CD4-positive, alpha-beta T cell treated with Interleukin-10 for 1 hour (primary cell): ENCODE measurements around the gene SLC18A2.
"Not testable (repeated sequence)": the region's sequence is repeated elsewhere in the genome, so short reads cannot be mapped to it uniquely, and the experiment has no call there.

Experiments
- DNase-seq: peaks from one replicate; pipeline ENCODE4 v3.0.0-alpha.2; 2020

SLC18A2 gene

DNA sequence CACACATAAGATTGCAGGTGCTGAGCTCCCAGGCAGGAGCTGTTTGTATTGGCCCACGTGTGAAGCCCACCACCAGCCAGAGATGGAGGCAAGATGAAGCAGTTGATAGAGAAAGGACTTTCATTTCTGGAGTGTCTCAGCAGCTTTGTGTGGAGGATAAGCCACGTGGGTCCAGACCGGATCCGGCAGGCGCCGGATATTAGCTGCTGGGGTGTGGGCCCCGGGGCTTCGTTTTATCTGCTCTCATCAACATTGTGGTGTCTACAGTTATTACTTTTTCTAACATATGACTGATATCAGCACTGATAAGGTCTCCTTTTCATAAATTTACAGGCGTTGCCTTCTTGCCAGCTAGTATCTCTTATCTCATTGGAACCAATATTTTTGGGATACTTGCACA lies 25.5 kb downstream of the SLC18A2 start:
- no peak for DNase-seq

GRCh38 chr10:117266812-117267211 lies 25.9 kb downstream of the SLC18A2 start:
- no peak for DNase-seq

- no peak for DNase-seq
These were observed 27.3 kb downstream of the SLC18A2 start for GRCh38 chr10:117268258-117268657.

DNA sequence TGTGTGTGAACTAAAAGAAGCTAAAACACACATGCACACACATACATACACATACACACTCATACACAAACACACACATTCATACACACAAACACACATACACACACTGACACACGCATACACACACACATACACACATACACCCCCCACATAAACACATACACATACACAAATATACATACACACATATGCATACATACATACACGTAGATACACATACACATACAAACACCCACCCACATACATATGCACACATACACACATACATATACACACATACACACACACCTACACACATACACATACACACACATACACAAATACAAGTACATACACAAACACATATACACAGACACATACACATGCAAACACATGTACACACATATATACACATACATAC lies 28.0 kb downstream of the SLC18A2 start:
- DNase-seq, result no peak

- DNase-seq, result no peak
These were observed 30.5 kb downstream of the SLC18A2 start for GRCh38 chr10:117271427-117271826.

GRCh38 chr10:117272195-117273076 lies 31.5 kb downstream of the SLC18A2 start:
- no peak for DNase-seq

DNA sequence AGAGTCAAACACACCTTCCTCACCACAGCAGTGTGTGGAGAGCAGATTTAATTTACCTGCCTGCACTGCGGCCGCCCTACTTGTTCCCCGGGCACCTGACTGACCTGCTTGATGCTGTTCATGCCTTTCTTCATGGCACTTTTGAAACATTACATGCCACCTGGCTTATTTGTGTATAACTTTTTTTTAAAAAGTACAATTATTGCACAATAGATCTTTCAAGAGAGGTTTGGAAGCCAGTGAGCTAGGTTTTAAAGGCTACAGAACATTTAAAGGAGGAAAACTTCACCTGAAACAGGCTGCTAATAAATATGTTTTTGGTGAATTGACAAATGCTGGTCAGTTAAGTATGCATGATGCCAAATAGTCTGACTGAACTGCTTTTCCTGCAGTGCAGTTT lies 33.1 kb downstream of the SLC18A2 start:
- DNase-seq, result no peak

- DNase-seq, result no peak
These were observed 33.6 kb downstream of the SLC18A2 start for GRCh38 chr10:117274509-117274908.

DNA sequence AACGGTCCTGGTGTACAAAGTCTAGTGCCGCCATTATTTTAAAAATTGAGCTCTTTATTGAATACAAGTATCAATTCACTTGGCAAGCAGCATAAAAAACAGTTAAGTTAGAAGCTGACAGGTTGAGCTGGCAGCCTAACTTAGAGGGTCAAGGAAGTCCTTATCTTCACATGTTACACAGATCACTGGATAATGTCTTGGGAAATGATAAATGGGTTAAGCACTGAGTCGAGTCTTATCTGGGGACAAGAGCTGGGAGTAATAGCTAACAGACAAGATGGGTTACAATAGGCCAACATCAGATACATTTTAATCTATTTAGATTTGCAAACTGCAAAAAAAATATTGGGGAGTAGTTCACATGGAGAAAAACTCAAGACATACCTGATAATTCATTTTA lies 34.2 kb downstream of the SLC18A2 start:
- DNase-seq, result no peak

- no peak for DNase-seq
These were observed 36.8 kb downstream of the SLC18A2 start for GRCh38 chr10:117277675-117278074.

DNA sequence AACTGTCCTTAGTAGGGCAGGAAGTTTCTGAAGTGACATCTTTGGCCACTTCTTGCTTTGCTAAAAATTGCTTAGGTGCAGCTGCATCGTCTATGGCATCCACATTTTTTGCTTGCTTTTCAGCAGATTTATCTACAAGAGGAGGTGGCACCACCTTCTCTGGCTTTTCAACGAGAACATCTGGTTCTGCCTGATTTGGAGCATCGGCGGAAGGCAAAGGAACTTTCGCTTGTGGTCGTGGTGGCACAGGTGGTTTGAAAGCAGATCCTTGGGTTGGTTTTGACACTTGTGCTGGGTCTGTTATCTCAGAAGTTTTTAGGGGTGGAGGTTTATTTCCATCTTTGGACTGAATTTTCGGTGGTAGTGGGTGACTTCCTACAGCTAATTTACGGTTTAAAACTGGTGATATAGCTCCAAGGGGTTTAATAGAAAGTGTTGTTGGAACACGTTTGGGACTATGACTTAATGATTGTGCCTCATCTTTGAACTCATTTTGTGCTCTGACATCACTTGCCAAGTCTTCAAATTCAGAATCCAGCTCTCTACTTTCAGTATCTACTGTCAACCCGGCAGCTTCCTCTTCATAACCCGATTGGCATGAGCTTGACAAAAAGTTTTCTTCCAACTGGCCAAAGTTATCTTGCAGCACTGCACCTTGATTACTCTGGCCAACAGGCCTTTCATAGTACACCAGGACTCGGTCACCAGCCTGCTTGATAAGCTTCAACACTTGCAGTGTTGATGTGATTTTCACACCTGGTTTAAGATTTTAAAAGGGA lies 44.0 kb downstream of the SLC18A2 start:
- no peak for DNase-seq

GRCh38 chr10:117290872-117291271 lies 50.0 kb downstream of the SLC18A2 start:
- not testable (repeated sequence) for DNase-seq

- DNase-seq, result no peak
These were observed 53.2 kb downstream of the SLC18A2 start for GRCh38 chr10:117294039-117294645.

DNA sequence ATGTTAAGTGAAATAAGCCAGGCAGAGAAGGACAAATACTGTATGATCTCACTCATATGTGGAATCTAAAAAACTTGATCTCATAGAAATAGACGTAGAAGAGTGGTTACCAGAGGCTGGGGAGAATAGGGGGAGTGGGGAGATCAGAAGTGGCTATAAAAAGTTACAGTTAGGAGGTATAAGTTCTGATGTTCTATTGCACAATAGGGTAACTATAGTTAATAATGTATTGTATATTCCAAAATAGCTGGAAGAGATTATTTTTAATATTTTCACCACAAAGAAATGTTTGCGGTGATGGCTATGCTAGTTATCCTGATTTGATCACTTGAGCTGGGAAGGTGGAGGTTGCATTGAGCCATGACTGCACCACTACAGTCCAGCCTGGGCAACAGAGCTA lies 53.8 kb downstream of the SLC18A2 start:
- DNase-seq, result no peak

GRCh38 chr10:117298219-117298618 lies 57.3 kb downstream of the SLC18A2 start:
- DNase-seq, result no peak

DNA sequence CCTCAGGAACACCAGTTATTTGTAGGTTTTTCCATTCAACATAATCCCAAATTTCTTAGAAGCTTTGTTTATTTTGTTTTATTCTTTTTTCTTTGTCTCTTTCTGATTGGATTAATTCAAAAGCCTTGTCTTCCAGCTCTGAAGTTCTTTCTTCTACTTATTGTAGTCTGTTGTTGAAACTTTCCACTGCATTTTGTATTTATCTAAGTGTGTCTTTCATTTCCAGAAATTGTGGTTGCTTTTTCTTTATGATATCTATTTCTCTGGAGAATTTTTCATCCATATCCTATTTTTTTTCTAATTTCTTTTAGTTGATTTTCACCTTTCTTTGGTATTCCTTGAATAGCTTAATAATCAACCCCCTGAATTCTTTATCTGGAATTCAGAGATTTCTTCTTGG lies 58.5 kb downstream of the SLC18A2 start:
- DNase-seq, result no peak

DNA sequence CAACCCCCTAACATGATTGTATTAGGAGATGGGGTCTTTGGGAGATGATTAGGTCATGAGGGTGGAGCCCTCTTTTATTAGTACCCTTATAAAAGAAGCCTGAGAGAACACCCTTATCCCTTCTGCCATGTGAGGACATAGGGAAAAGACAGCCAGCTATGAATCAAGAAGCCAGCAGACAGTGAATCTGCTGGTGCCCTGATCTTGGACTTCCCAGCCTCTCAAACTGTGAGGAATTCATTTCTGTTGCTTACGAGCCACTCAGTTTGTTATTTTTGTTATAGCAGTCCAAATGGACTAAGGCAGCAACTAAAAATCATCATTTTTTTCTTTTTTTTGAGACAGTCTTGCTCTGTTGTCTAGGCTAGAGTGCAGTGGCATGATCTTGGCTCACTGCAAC lies 59.8 kb downstream of the SLC18A2 start:
- no peak for DNase-seq

DNA sequence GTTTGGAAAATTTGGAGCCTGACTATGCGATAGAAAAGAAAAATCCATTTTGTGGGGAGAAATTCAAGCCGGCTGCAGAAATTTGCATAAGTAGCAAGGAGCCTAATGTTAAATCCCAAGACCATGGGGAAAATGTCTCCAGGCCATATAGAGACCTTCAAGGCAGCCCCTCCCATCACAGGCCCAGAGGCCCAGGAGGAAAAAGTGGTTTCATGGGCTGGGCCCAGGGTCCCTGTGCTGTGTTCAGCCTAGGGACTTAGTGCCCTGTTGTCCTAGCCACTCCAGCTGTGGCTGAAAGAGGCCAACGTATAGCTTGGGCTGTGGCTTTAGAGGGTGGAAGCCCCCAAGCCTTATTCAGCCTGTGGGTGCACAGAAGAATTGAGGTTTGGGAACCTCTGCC lies 62.5 kb downstream of the SLC18A2 start:
- DNase-seq, result not testable (repeated sequence)

DNA sequence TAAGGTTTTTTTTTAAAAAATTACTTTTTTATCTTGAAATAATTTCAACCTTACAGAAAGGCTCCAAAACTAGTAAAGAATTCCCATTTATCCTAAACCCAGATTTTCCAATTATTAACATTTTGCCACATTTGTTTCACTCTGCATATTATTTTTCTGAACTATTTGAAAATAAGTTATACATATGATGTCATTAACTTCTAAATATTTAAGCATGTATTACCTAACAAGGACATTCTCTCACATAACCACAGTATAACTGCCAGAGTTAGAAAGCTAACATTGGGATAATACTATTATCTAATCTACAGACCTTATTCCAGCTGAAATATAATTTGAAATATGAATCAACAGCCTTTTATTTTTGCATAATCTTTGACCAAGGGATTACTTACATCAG lies 65.8 kb downstream of the SLC18A2 start:
- DNase-seq, result no peak

GRCh38 chr10:117311261-117311660 lies 70.3 kb downstream of the SLC18A2 start:
- no peak for DNase-seq

DNA sequence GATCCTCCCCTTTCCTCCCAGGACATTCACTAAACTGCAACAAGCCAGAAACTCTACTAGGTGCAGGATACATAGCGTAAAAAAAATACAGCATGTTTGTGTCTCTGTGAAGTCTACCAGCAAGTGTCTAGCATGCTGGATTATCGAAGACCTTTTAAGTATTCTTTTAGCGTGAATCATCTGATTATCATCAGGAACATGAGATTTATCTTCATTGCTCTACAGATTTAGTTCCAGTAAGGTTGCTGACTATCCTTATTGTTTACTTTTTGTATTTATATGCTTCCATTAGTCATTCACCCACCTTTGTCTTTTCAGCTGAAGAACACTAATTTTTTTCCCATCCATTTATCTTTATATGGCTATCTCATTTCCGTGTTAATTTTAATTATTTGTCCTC lies 71.5 kb downstream of the SLC18A2 start:
- DNase-seq, result no peak

DNA sequence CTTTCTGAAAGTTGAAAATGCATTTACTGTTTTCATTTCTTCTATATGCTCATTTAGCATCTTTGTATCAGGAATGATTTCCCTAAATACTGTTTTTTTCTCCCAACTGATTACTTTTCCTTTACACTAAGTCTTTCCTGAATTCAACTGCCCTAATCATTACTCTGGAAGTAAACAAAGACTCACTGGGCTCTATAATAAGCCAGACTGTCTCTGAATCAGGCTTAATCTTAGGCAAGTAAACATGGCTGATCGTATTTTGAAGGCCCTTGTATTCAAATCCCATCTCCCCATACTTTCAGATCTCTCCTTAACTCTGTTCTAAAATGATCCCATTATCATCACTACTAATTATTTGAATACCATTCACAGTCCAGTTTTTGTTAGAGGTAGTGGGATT lies 72.7 kb downstream of the SLC18A2 start:
- no peak for DNase-seq

DNA sequence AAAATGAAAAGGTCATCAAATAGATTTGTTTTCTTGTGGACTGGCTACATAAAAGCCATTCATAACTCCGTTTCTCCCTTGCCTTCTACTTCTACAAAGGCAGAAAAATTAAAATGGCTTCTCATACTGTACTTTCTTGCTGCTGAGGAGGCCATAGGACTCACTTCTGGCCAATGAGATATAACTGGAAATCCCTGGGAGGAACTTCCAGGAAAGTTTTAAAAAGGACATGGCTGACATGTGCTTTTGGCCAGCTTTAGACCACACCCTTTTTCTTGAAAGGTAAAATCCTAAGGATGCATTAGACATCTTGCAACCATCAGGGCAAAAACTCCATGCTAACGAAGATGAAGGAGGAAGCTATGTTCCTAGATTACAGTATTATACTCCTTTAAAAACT lies 75.8 kb downstream of the SLC18A2 start:
- no peak for DNase-seq

GRCh38 chr10:117318909-117319308 lies 78.0 kb downstream of the SLC18A2 start:
- DNase-seq, result no peak
